ENCODE results near the gene CPEB1.

The CPEB1 gene

GRCh38 chr15:82580713-82581112 is 66.5 kb downstream of the CPEB1 start:
- DNase-seq = no peak

- DNase-seq = no peak
These were observed 71.8 kb downstream of the CPEB1 start for GRCh38 chr15:82575335-82575734.

- DNase-seq = no peak
These were observed 74.2 kb downstream of the CPEB1 start for GRCh38 chr15:82572986-82573385.

GRCh38 chr15:82572311-82572710 is 74.9 kb downstream of the CPEB1 start:
- DNase-seq = peak; percentile 15

- peak; percentile 45 for DNase-seq
These were observed 75.4 kb downstream of the CPEB1 start for GRCh38 chr15:82571722-82572222.

- no peak for DNase-seq
These were observed 76.2 kb downstream of the CPEB1 start for GRCh38 chr15:82570721-82571508.

- no peak for DNase-seq
These were observed 77.3 kb downstream of the CPEB1 start for GRCh38 chr15:82569834-82570233.

GRCh38 chr15:82568986-82569385 is 78.2 kb downstream of the CPEB1 start:
- no peak for DNase-seq

GRCh38 chr15:82567661-82568060 is 79.5 kb downstream of the CPEB1 start:
- DNase-seq = no peak

- no peak for DNase-seq
These were observed 80.5 kb downstream of the CPEB1 start for GRCh38 chr15:82566690-82567089.

GRCh38 chr15:82558502-82558901 is 88.7 kb downstream of the CPEB1 start:
- no peak for DNase-seq

- DNase-seq = no peak
These were observed 90.7 kb downstream of the CPEB1 start for GRCh38 chr15:82556315-82557035.

- no peak for DNase-seq
These were observed 92.3 kb downstream of the CPEB1 start for GRCh38 chr15:82554849-82555248.

- DNase-seq = no peak
These were observed 92.8 kb downstream of the CPEB1 start for GRCh38 chr15:82554351-82554750.

- no peak for DNase-seq
These were observed 93.3 kb downstream of the CPEB1 start for GRCh38 chr15:82553846-82554245.

- DNase-seq = no peak
These were observed 94.3 kb downstream of the CPEB1 start for GRCh38 chr15:82552861-82553260.

- no peak for DNase-seq
These were observed 95.4 kb downstream of the CPEB1 start for GRCh38 chr15:82551646-82552247.

- no peak for DNase-seq
These were observed 97.9 kb downstream of the CPEB1 start for GRCh38 chr15:82549199-82549665.

GRCh38 chr15:82548700-82549099 is 98.5 kb downstream of the CPEB1 start:
- no peak for DNase-seq

- no peak for DNase-seq
These were observed 101.7 kb downstream of the CPEB1 start for GRCh38 chr15:82545478-82545877.

- DNase-seq = no peak
These were observed 102.2 kb downstream of the CPEB1 start for GRCh38 chr15:82545002-82545401.

GRCh38 chr15:82544431-82544830 is 102.7 kb downstream of the CPEB1 start:
- no peak for DNase-seq

GRCh38 chr15:82543160-82543559 is 104.0 kb downstream of the CPEB1 start:
- no peak for DNase-seq

- no peak for DNase-seq
These were observed 106.2 kb downstream of the CPEB1 start for GRCh38 chr15:82540984-82541431.
